ENCODE data around the gene SLC38A10.

DNA sequence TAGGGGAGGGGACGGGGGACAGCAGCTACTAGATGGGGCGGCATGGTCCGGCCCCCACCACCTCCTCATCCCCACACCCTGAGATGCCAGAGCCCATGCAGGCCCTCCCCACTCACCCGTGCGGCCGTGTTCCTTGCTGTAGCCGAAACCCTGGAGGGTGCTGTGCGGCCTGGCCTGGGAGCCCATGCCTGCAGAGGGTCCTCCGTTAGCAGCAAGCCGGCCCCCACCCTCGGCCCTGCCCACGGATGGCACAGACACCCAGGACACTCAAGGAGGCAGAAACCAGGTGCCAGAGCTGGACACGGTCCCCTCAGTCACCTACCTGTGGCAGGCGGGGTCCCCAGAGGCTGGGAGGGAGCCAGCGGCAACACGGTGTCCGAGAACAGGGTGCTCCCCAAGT is 61.8 kb downstream of the SLC38A10 start:
- TF ChIP-seq CTCF (conservative IDR thresholded peaks at IDR 0.05; ENCODE audit: low read depth, low read length) (no peak), POLR2A (IDR thresholded peaks at IDR 0.05; ENCODE audit: low read depth, low read length) (no peak), USF2 (IDR thresholded peaks at IDR 0.05; ENCODE audit: low read depth, low read length) (no peak), RFX5 (IDR thresholded peaks at IDR 0.05; ENCODE audit: low read depth, low read length) (no peak), SMC3 (IDR thresholded peaks at IDR 0.05; ENCODE audit: low read depth, low read length) (no peak), FOS (IDR thresholded peaks at IDR 0.05; ENCODE audit: low read depth, low read length) (no peak), MAZ (IDR thresholded peaks at IDR 0.05; ENCODE audit: borderline replicate concordance, low read depth, low read length) (no peak), MXI1 (IDR thresholded peaks at IDR 0.05; ENCODE audit: borderline replicate concordance, low read depth, low read length) (no peak)

All from IMR-90 (cell line).